H1 (cell line): Measurements from ENCODE around the gene KCNJ5.

Experiments
- CTCF ChIP-seq, 3 experiments: IDR thresholded peaks; 1 replicate in 2 of 3; 2 replicates in 1 of 3; pipeline versions ENCODE4 v1.5.1 to v1.6.1; 2011; ENCODE audit warnings: low read length in 3 of 3, mild to moderate bottlenecking in 3 of 3, inconsistent platforms in 2 of 3, low read depth in 1 of 3, moderate library complexity in 1 of 3; ENCODE audit not compliant: insufficient read depth in 1 of 3; ENCODE audit errors: control extremely low read depth in 1 of 3
- RAD21 ChIP-seq, 2 experiments: IDR thresholded peaks in 1 of 2; conservative IDR thresholded peaks in 1 of 2; 2 replicates each; pipeline ENCODE4 v1.6.1; 2011; ENCODE audit warnings: low read depth in 2 of 2, low read length in 2 of 2, improper control_type of control experiment in 1 of 2, inconsistent platforms in 1 of 2, mild to moderate bottlenecking in 1 of 2, moderate library complexity in 1 of 2
- YY1 ChIP-seq: IDR thresholded peaks from 2 replicates; pipeline ENCODE4 v1.6.1; 2011; ENCODE audit warnings: low read depth, mild to moderate bottlenecking, low read length

- TF ChIP-seq YY1 (no peak), CTCF (IDR thresholded peaks at IDR 0.05; ENCODE audit: control extremely low read depth in 1 of 3, insufficient read depth in 1 of 3, low read depth in 1 of 3, low read length in 3 of 3) (no peak), RAD21 (IDR thresholded peaks at IDR 0.05 in 1 of 2, conservative IDR thresholded peaks at IDR 0.05 in 1 of 2; ENCODE audit: low read depth in 2 of 2, low read length in 2 of 2) (no peak)
These were observed 49.4 kb downstream of the KCNJ5 start for GRCh38 chr11:128940603-128941002.
